HG03175 (cell line): ENCODE data around the gene KCNQ5.
"Not testable (repeated sequence)": the region's sequence is repeated elsewhere in the genome, so short reads cannot be mapped to it uniquely, and the experiment has no call there.

Experiments
- ATAC-seq: cut with Tn5 transposase; IDR thresholded peaks from one replicate; pipeline ENCODE4 v1.9.1; 2021; ENCODE audit warnings: mild to moderate bottlenecking, moderate library complexity; ENCODE audit not compliant: unreplicated experiment

KCNQ5 gene

GRCh38 chr6:73156793-73157767 lies 535.2 kb downstream of the KCNQ5 start:
- ATAC-seq = no peak

- ATAC-seq = no peak
Observed at GRCh38 chr6:73157870-73158269, 536.0 kb downstream of the KCNQ5 start.

- no peak for ATAC-seq
Observed at GRCh38 chr6:73169111-73169510, 547.2 kb downstream of the KCNQ5 start.

GRCh38 chr6:73169633-73170032 lies 547.8 kb downstream of the KCNQ5 start:
- ATAC-seq = no peak

- no peak for ATAC-seq
Observed at GRCh38 chr6:73174646-73175045, 552.8 kb downstream of the KCNQ5 start.

GRCh38 chr6:73176057-73176456 lies 554.2 kb downstream of the KCNQ5 start:
- no peak for ATAC-seq

- ATAC-seq = peak; percentile 63
Observed at GRCh38 chr6:73177221-73177944, 555.5 kb downstream of the KCNQ5 start.

- no peak for ATAC-seq
Observed at GRCh38 chr6:73180076-73180738, 558.3 kb downstream of the KCNQ5 start.

- peak; percentile 86 for ATAC-seq
Observed at GRCh38 chr6:73180763-73181619, 559.1 kb downstream of the KCNQ5 start.

GRCh38 chr6:73182021-73182607 lies 560.2 kb downstream of the KCNQ5 start:
- ATAC-seq = no peak

- not testable (repeated sequence) for ATAC-seq
Observed at GRCh38 chr6:73193302-73193701, 571.4 kb downstream of the KCNQ5 start.

GRCh38 chr6:73194744-73195143 lies 572.9 kb downstream of the KCNQ5 start:
- no peak for ATAC-seq

- no peak for ATAC-seq
Observed at GRCh38 chr6:73200247-73200646, 578.4 kb downstream of the KCNQ5 start.

GRCh38 chr6:73200735-73201134 lies 578.9 kb downstream of the KCNQ5 start:
- ATAC-seq = no peak

- ATAC-seq = no peak
Observed at GRCh38 chr6:73203098-73203497, 581.2 kb downstream of the KCNQ5 start.

- no peak for ATAC-seq
Observed at GRCh38 chr6:73204252-73204651, 582.4 kb downstream of the KCNQ5 start.

- ATAC-seq = no peak
Observed at GRCh38 chr6:73207221-73207837, 585.5 kb downstream of the KCNQ5 start.

- ATAC-seq = no peak
Observed at GRCh38 chr6:73209117-73209516, 587.3 kb downstream of the KCNQ5 start.

GRCh38 chr6:73216859-73217258 lies 595.0 kb downstream of the KCNQ5 start:
- no peak for ATAC-seq

GRCh38 chr6:73225396-73225795 lies 603.5 kb downstream of the KCNQ5 start, which contains the start of gene KHDC1L:
Gene KHDC1L, minus strand, starts transcription at chr6:73225496. Its CDS starts 88 bp downstream, at chr6:73225408.
- ATAC-seq = no peak
